ENCODE results near the gene PSMB10.

The PSMB10 gene

DNA sequence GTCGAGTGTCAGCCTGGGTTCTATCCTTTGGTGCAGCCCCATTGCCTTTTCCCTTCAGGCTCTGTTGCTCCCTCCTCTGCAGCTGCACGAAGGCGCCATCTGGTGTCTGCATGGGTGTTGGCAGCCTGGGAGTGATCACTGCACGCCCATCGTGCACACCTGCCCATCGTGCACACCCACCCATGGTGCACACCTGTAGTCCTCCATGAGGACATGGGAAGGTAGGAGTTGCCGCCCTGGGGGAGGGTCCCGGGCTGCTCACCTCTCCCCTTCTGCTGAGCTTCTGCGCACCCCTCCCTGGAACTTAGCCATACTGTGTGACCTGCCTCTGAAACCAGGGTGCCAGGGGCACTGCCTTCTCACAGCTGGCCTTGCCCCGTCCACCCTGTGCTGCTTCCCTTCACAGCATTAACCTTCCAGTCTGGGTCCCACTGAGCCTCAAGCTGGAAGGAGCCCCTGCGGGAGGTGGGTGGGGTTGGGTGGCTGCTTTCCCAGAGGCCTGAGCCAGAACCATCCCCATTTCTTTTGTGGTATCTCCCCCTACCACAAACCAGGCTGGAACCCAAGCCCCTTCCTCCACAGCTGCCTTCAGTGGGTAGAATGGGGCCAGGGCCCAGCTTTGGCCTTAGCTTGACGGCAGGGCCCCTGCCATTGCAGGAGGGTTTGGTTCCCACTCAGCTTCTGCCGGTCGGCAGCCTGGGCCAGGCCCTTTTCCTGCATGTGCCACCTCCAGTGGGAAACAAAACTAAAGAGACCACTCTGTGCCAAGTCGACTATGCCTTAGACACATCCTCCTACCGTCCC is 7.9 kb downstream of the PSMB10 start:
- TF ChIP-seq GATA3 (IDR thresholded peaks at IDR 0.05; ENCODE audit: low read depth, low read length) = no peak
- TF ChIP-seq GATA2 (IDR thresholded peaks at IDR 0.05; ENCODE audit: low read depth, low read length) = no peak

DNA sequence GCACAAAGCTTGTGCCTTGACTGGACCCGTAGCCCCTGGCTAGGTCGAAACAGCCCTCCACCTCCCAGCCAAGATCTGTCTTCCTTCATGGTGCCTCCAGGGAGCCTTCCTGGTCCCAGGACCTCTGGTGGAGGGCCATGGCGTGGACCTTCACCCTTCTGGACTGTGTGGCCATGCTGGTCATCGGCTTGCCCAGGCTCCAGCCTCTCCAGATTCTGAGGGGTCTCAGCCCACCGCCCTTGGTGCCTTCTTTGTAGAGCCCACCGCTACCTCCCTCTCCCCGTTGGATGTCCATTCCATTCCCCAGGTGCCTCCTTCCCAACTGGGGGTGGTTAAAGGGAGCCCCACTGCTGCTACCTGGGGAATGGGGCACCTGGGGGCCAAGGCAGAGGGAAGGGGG is 8.5 kb downstream of the PSMB10 start:
- TF ChIP-seq GATA2 (IDR thresholded peaks at IDR 0.05; ENCODE audit: low read depth, low read length) (no peak), GATA3 (IDR thresholded peaks at IDR 0.05; ENCODE audit: low read depth, low read length) (no peak)

DNA sequence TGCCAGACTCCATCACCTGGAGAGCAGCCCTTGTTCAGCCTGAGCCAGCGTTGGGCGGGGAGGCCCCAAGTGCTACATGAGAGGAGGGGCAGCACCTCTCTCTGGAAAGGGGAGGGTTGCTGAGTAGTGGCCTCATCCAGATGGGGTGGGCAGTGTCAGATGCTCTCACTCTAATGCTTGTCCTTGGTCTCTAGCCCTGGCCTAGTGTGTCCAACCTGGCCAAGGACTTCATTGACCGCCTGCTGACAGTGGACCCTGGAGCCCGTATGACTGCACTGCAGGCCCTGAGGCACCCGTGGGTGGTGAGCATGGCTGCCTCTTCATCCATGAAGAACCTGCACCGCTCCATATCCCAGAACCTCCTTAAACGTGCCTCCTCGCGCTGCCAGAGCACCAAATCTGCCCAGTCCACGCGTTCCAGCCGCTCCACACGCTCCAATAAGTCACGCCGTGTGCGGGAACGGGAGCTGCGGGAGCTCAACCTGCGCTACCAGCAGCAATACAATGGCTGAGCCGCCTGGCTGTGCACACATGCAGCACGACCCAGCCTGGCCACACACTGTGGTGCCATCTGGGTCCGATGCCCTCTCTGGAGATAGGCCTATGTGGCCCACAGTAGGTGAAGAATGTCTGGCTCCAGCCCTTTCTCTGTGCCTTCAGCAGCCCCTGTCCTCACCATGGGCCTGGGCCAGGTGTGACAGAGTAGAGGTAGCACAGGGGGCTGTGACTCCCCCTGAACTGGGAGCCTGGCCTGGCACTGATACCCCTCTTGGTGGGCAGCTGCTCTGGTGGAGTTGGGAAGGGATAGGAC is 9.3 kb downstream of the PSMB10 start:
- no peak for TF ChIP-seq GATA2 (IDR thresholded peaks at IDR 0.05; ENCODE audit: low read depth, low read length)
- TF ChIP-seq GATA3 (IDR thresholded peaks at IDR 0.05; ENCODE audit: low read depth, low read length) = no peak

DNA sequence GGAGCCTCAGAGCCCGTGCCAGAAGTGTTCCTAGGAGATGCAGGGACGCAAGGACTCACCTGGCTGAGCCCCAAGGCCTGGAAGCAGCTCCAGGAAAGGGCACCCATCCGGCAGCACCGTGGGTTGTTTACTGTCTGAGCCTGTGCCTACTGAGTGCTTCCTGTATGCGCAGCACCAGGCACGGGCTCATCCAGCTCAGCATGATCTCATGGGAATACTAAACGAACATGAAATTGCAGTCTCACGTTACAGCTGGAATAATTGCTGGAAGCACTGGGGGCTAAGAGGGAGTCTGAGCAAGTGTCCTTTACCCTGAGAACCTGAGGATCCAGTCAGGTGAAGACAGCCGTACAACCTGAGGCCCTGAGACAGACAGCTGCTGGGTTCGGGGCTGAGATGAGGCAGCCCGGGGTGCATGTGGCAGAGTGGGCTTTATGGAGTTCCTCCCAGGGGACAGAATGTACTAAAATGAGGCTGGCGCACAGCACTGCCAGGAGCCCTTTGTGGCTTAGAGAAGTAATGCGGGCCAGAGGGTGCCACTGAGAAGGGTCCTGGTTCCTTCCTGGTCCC is 10.4 kb downstream of the PSMB10 start:
- no peak for TF ChIP-seq GATA2 (IDR thresholded peaks at IDR 0.05; ENCODE audit: low read depth, low read length)
- TF ChIP-seq GATA3 (IDR thresholded peaks at IDR 0.05; ENCODE audit: low read depth, low read length) = no peak

DNA sequence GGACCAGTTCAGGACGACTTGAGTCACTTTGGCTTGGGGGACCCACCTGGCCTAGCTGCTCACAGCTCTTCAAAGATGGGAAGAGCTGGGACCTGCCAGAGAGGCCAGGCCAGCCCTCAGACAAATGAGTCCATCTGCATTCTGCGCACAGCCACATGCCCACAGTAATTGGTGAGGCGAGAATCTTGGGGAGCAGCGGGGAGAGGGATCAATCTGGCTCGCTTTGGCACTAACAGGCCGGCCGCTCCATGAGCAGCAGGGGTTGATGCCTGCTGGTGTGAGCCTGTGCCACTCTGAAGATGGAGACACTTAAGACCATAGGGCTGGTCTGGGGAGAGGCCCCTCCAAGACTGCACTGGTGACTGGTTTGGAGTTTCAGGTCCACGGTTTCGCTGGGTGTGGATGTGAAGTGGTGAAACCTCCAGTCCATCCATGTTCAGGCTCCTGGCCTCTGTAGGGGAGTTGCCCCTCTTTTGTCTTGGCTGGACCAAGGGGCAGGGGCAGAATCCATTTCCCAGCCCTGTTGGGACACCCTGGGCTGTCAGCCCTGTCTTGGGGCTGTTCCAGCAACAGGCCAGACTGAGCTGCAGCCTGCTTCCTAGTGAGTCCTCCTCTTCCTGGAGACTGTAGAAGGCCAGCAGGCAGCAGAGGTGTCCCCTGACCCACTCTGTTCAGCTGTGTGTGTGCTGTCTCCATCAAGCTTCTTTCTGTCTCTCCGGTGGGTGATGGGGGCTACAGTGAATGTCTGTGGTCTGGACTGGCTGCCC is 12.3 kb downstream of the PSMB10 start:
- TF ChIP-seq GATA3 (IDR thresholded peaks at IDR 0.05; ENCODE audit: low read depth, low read length) (no peak), GATA2 (IDR thresholded peaks at IDR 0.05; ENCODE audit: low read depth, low read length) (no peak)

DNA sequence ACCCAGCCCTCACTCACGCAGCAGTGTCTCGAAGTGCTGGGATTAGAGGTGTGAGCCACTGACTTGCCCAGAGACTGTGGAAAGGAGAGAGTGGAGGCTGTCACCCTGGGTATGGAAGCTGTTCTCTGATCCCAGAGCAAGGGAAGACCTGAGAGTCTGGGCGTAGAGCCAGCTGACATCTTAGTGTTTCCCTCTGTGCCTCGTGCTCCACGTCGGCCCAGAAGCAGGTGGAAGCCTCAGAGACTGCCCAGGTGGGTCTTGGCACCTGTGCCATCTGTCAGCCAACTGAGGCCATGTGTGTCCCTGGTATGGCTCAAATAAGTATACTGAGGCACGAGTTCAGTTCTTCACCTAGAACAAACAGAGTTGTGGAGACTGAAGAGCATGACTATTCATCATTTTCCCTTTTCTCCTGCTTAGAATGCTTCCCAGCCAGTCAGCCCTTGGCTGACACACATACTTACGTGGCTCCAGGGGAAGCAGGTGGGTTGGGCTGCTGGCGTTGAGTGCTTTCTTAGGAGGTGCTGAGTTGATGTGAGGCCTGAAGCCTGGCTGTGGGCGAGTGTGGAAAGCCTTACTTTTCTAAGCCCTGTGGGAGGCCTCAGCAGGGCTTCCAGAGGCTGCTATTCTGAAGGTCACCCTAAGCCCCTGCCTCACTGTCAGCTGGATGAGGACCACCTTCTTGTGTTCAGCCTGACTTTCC is 13.1 kb downstream of the PSMB10 start:
- TF ChIP-seq GATA2 (IDR thresholded peaks at IDR 0.05; ENCODE audit: low read depth, low read length) = no peak
- TF ChIP-seq GATA3 (IDR thresholded peaks at IDR 0.05; ENCODE audit: low read depth, low read length) = no peak

DNA sequence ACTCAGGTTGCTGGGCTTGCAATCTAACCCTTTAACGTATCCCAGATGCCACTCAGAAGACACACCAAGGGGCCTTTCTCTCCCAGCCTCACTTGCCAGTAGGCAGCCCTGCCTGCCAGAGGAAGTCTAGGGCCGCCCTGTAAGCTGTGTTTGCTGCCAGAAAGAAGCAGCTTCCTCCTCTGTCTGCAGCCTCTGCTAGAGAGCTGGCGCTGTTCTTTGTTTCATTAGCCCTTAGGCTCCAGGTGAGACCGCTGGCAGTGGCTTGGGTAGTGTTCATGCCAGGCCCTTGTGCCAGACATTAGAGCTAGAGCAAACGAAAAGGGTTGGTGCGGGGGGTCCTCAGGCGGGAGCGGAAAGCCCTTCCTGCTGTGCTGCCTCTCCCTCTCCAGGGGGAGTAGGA is 13.9 kb downstream of the PSMB10 start:
- no peak for TF ChIP-seq GATA3 (IDR thresholded peaks at IDR 0.05; ENCODE audit: low read depth, low read length)

DNA sequence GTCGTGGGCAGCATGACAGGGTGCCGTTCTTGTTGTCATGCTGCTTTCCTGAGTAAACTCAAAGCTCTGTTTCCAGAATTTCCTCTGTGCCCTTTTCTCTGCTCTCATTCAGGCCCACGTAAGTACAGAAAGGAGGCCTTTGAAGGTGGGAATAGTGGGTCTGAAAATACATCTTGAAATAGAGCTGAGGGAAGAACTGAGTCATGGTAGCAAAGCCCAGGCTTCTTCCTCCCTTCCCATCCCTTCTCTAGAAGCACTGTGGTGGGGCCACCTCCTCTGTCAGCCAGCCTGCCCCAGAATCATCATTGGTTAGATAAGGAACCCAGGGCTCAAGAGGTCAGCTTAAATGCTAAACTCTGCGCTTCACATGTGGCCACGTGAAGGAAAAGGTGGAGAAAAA is 14.4 kb downstream of the PSMB10 start:
- TF ChIP-seq GATA2 (IDR thresholded peaks at IDR 0.05; ENCODE audit: low read depth, low read length) (no peak), GATA3 (IDR thresholded peaks at IDR 0.05; ENCODE audit: low read depth, low read length) (no peak)

DNA sequence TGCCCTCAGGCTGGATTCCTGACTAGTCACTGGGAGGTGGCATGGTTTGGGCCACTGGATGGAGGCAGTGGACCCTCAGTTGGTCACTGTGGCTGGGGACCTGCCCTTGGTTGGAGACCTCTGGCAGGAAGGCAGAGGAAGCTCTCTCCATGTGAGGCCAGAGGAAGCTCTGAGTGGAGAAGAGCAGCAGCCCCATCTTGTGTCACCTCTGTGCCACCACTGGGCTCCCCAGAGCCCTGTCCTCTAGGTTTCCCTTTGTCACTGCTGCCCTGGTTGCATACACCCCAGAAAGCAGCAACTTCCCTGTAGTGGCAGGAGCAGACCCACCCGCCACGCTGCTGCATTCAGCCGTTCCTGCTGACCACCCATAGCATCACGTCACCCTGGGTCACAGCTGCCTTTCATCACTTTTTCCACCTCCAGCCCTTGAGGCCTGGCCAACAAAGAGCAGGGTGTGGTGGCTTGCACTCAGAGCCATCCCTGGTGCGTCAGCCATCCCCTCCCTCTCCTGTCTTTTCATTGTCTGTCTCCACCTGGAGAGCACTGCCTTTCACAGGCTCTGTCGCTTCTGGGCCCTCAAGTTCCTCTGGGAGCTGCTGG is 16.9 kb downstream of the PSMB10 start:
- TF ChIP-seq GATA3 (IDR thresholded peaks at IDR 0.05; ENCODE audit: low read depth, low read length) = no peak
- no peak for TF ChIP-seq GATA2 (IDR thresholded peaks at IDR 0.05; ENCODE audit: low read depth, low read length)

DNA sequence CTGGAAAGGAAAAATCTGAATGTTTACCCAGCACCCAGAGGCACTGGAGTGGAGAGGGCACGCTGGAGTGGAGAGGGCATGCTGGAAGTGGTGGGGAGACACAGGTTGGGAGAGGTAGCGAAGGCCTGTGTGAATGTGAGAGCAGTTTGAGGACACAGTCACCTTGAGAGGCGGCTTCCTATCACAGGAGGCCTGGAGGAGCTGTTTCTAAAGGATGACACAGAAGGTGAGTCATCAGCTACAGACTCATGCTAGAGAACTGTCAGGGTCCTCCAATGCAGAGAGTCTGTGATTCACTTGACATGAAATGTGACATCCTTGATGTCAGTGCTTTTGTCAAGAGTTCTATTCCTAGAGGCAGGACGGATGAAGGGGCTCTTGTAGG is 18.8 kb downstream of the PSMB10 start:
- TF ChIP-seq GATA3 (IDR thresholded peaks at IDR 0.05; ENCODE audit: low read depth, low read length) (no peak), GATA2 (IDR thresholded peaks at IDR 0.05; ENCODE audit: low read depth, low read length) (no peak)

DNA sequence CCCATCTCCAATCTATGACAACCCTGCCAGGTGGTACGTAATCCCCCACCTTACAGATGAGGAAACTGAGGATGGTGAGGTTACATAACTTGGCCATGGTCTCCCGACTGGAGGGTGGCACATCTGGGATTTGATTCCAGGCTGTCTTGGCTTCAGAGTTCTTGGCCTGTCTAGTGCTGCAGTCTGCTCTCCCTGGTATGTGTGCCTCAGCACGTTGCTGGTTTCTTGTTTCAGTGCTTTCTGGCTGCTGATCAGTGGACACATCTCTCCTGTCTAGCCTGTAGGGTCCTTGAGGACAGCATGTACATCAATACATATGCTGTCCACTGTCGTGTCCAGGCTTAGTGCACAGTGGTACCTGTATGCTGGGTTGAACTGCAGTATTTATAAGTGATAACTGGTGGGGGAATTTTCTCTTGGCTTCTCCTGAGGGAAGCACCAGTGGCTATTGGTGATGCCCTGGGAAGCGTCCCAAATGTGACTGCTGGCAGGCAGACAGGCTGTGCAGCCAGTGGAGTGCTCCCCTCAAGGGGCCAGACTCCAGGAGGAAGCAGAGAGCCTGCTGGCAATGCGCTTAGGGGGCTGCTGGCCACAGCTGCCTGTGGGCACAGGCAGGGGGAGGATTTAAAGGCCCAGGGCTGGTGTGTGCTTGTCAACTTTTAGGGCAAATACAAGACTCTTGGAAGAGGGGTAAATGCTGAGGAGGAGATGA is 19.4 kb downstream of the PSMB10 start:
- TF ChIP-seq GATA3 (IDR thresholded peaks at IDR 0.05; ENCODE audit: low read depth, low read length) (no peak), GATA2 (IDR thresholded peaks at IDR 0.05; ENCODE audit: low read depth, low read length) (no peak)

DNA sequence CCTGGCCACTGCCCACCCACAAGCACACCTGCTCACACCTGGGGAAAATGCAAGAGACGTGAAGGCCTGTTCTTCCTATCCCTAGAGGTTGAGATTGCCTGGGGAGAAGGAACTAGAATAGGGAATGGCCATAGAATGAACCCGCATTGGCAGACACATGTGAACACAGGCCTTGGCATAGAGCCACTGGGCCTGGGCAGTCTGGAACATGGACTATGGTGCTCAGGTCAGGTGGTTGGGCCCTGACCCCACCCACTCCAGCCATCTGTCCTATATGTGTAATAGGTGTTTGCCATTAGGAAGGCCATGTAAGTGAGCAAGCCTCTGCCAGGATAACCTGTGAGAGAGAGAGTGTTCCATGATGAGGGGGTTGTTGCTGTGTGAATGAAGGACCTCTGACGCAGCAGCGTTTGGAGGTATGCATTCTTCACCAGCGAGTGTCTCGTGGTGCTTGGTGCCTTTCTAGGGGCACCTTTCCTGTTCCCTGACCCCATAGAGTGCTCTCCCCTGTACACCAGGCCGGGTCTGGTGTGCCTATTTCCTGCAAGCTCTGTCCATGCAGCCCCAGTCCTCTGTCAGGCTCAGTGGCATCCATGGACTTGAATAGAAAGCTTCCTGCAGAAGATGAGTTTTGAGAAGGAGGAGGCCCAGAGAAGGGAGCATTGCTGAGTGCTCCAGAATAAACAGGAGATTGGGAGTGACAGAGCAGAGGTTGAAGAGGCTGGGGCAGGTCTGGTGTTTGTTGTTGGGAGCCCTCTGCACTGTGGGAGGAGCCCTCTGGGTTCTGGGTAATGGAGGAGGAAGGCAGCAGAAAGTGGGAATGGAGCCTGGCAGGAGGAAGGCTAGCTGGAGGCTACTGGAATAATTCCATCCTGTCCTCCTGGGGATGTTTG is 20.6 kb downstream of the PSMB10 start:
- TF ChIP-seq GATA2 (IDR thresholded peaks at IDR 0.05; ENCODE audit: low read depth, low read length) = no peak
- TF ChIP-seq GATA3 (IDR thresholded peaks at IDR 0.05; ENCODE audit: low read depth, low read length) = no peak
